H1 (cell line): Measurements from ENCODE around the gene UMODL1. TPM values are rescaled to one million over a fixed set of nuclear protein-coding genes. Genes with fewer than 3 reads are reported as not detected.

ENCODE experiments used
- CTCF ChIA-PET: fragments of 300-600 bp; sonication (Branson Sonifier 250); formaldehyde crosslinking; loops from one replicate; lab custom pipeline; 2021; ENCODE audit not compliant: partially characterized antibody; lab: Charles Lee
- POLR2A ChIA-PET: fragments of 300-600 bp; sonication (Branson Sonifier 250); formaldehyde crosslinking; loops from one replicate; lab custom pipeline; 2021; ENCODE audit warnings: inconsistent platforms; ENCODE audit not compliant: partially characterized antibody; lab: Charles Lee
- DNase-seq, 2 experiments: peaks; one replicate each; pipeline versions ENCODE4 v3.0.0 to v3.0.0-alpha.2; 2010 to 2022; ENCODE audit warnings: low spot score in 2 of 2, low read depth in 1 of 2, mixed read lengths in 1 of 2
- FAIRE-seq: peaks from 2 replicates; lab custom pipeline; 2011; peaks lifted over from hg19 to GRCh38; lab: Jason Lieb, UNC
- H2AFZ ChIP-seq: 2 replicates; pipeline ENCODE4 v1.8.1; 2012; ENCODE audit warnings: low read length, inconsistent platforms
- H2AK5ac ChIP-seq: 2 replicates; pipeline ENCODE4 v1.6.1; 2013; ENCODE audit warnings: low read depth, low read length
- H2BK120ac ChIP-seq: replicated peaks from 2 replicates; pipeline ENCODE3; 2013; ENCODE audit warnings: low read depth, low read length, inconsistent platforms
- H2BK12ac ChIP-seq: 2 replicates; pipeline ENCODE4 v1.6.1; 2013; ENCODE audit warnings: low read depth, low read length
- H2BK15ac ChIP-seq: 2 replicates; pipeline ENCODE4 v1.6.1; 2013; ENCODE audit warnings: low read length
- H2BK20ac ChIP-seq: 2 replicates; pipeline ENCODE4 v1.6.1; 2013; ENCODE audit warnings: low read length
- H2BK5ac ChIP-seq: 2 replicates; pipeline ENCODE4 v1.6.1; 2013; ENCODE audit warnings: low read depth, low read length
- H3K14ac ChIP-seq: 2 replicates; pipeline ENCODE4 v1.6.1; 2013; ENCODE audit warnings: inconsistent platforms; ENCODE audit not compliant: insufficient read length
- H3K18ac ChIP-seq: 2 replicates; pipeline ENCODE4 v1.6.1; 2013; ENCODE audit warnings: low read length; ENCODE audit errors: extremely low read depth
- H3K23ac ChIP-seq: 2 replicates; pipeline ENCODE4 v1.6.1; 2013; ENCODE audit warnings: inconsistent platforms; ENCODE audit not compliant: insufficient read length
- H3K23me2 ChIP-seq: 2 replicates; pipeline ENCODE4 v1.6.1; 2013; ENCODE audit warnings: low read depth, low read length
- H3K27ac ChIP-seq: 2 replicates; pipeline ENCODE4 v1.6.1; 2011; ENCODE audit warnings: low read depth, low read length, inconsistent platforms
- H3K27me3 ChIP-seq, 4 experiments: replicated peaks in 1 of 4; 1 replicate in 1 of 4; 2 replicates in 3 of 4; pipeline versions ENCODE4 v1.6.1 to v1.8.1; 2011 to 2013; ENCODE audit warnings: low read length in 3 of 4, mild to moderate bottlenecking in 3 of 4, inconsistent platforms in 2 of 4, mixed read lengths in 2 of 4, moderate library complexity in 1 of 4; ENCODE audit not compliant: control insufficient read depth in 3 of 4, insufficient read depth in 3 of 4; ENCODE audit errors: extremely low read depth in 1 of 4
- H3K36me3 ChIP-seq, 4 experiments: 2 replicates each; pipeline versions ENCODE4 v1.6.1 to v1.8.1; 2011 to 2013; ENCODE audit warnings: mild to moderate bottlenecking in 4 of 4, low read length in 3 of 4, moderate library complexity in 2 of 4, control low read depth in 1 of 4, inconsistent platforms in 1 of 4; ENCODE audit not compliant: insufficient read depth in 4 of 4, control insufficient read depth in 2 of 4
- H3K4ac ChIP-seq: replicated peaks from 2 replicates; pipeline ENCODE3; 2013; ENCODE audit warnings: low read length, low read depth, mixed read lengths, inconsistent platforms; ENCODE audit not compliant: insufficient read length
- H3K4me1 ChIP-seq, 4 experiments: replicated peaks in 1 of 4; 1 replicate in 1 of 4; 2 replicates in 3 of 4; pipeline versions ENCODE4 v1.6.1 to v1.8.1; 2011 to 2013; ENCODE audit warnings: low read length in 3 of 4, inconsistent platforms in 2 of 4, mixed read lengths in 1 of 4; ENCODE audit not compliant: insufficient read depth in 4 of 4, control insufficient read depth in 3 of 4
- H3K4me2 ChIP-seq, 2 experiments: 2 replicates each; pipeline versions ENCODE4 v1.6.1 to v1.8.1; 2011 to 2013; ENCODE audit warnings: low read depth in 2 of 2, low read length in 2 of 2, control low read depth in 1 of 2, inconsistent platforms in 1 of 2, mild to moderate bottlenecking in 1 of 2; ENCODE audit not compliant: insufficient read depth in 1 of 2
- H3K4me3 ChIP-seq, 4 experiments: fragments of 200-600, 300-600 bp in 1 of 4; sonication (generic), shearing (Covaris generic), sonication (Bioruptor Twin) in 1 of 4; 2 replicates each; pipeline versions ENCODE4 v1.5.1 to v1.8.1; 2011 to 2016; ENCODE audit warnings: low read length in 4 of 4, low read depth in 3 of 4, control low read depth in 2 of 4, inconsistent platforms in 2 of 4, mild to moderate bottlenecking in 2 of 4, mixed read lengths in 1 of 4, moderate library complexity in 1 of 4; ENCODE audit not compliant: insufficient read depth in 2 of 4; ENCODE audit errors: extremely low read depth in 1 of 4
- H3K56ac ChIP-seq: replicated peaks from 2 replicates; pipeline ENCODE3; 2013; ENCODE audit warnings: low read depth, mild to moderate bottlenecking, mixed read lengths, low read length, inconsistent platforms; ENCODE audit not compliant: insufficient read length
- H3K79me1 ChIP-seq: 2 replicates; pipeline ENCODE4 v1.6.1; 2013; ENCODE audit warnings: low read depth, low read length, control low read depth
- H3K79me2 ChIP-seq, 2 experiments: 2 replicates each; pipeline versions ENCODE4 v1.6.1 to v1.8.1; 2012 to 2013; ENCODE audit warnings: low read length in 2 of 2, mild to moderate bottlenecking in 2 of 2, inconsistent platforms in 1 of 2; ENCODE audit not compliant: insufficient read depth in 2 of 2, control insufficient read depth in 1 of 2
- H3K9ac ChIP-seq, 4 experiments: replicated peaks in 1 of 4; 1 replicate in 1 of 4; 2 replicates in 3 of 4; pipeline versions ENCODE4 v1.6.1 to v1.8.1; 2011 to 2013; ENCODE audit warnings: low read depth in 3 of 4, low read length in 3 of 4, control low read depth in 2 of 4, mild to moderate bottlenecking in 2 of 4, moderate library complexity in 2 of 4, inconsistent platforms in 1 of 4; ENCODE audit errors: extremely low read depth in 1 of 4
- H3K9me3 ChIP-seq, 2 experiments: 2 replicates each; pipeline versions ENCODE4 v1.6.1 to v1.8.1; 2012 to 2013; ENCODE audit warnings: mild to moderate bottlenecking in 2 of 2, moderate library complexity in 2 of 2, control low read depth in 1 of 2, inconsistent platforms in 1 of 2, low read depth in 1 of 2, low read length in 1 of 2, mixed read lengths in 1 of 2; ENCODE audit not compliant: insufficient read depth in 2 of 2
- H4K20me1 ChIP-seq, 2 experiments: replicated peaks in 1 of 2; 2 replicates each; pipeline versions ENCODE3 to v1.8.1; 2011 to 2013; ENCODE audit warnings: inconsistent platforms in 2 of 2, low read length in 2 of 2, mild to moderate bottlenecking in 1 of 2; ENCODE audit not compliant: insufficient read depth in 2 of 2, control insufficient read depth in 1 of 2
- H4K5ac ChIP-seq: 2 replicates; pipeline ENCODE4 v1.6.1; 2013; ENCODE audit warnings: low read length, low read depth, mixed read lengths, inconsistent platforms; ENCODE audit not compliant: insufficient read length
- H4K8ac ChIP-seq: 2 replicates; pipeline ENCODE4 v1.8.0; 2013; ENCODE audit warnings: mild to moderate bottlenecking, moderate library complexity, low read length, inconsistent platforms; ENCODE audit not compliant: insufficient read depth; ENCODE audit errors: extremely low read depth
- H4K91ac ChIP-seq: replicated peaks from 2 replicates; pipeline ENCODE3; 2013; ENCODE audit warnings: low read length, mixed read lengths, inconsistent platforms; ENCODE audit not compliant: insufficient read length
- CBX5 ChIP-seq: fragments of 300-800, 300-1000 bp; sonication (generic); IDR thresholded peaks from 2 replicates; pipeline ENCODE4 v1.7.1; 2016; ENCODE audit warnings: antibody characterized with exemption, low read length, low read depth
- EP300 ChIP-seq, 2 experiments: IDR thresholded peaks; 1 replicate in 1 of 2; 2 replicates in 1 of 2; pipeline ENCODE4 v1.6.1; 2011 to 2012; ENCODE audit warnings: low read depth in 2 of 2, low read length in 2 of 2, mild to moderate bottlenecking in 2 of 2, borderline replicate concordance in 1 of 2, inconsistent platforms in 1 of 2, moderate library complexity in 1 of 2
- EZH2 ChIP-seq: fragments of 200-600 bp; sonication (generic); IDR thresholded peaks from 2 replicates; pipeline ENCODE4 v1.7.1; 2012; ENCODE audit warnings: low read depth, mild to moderate bottlenecking, moderate library complexity, low read length, inconsistent platforms; ENCODE audit not compliant: severe bottlenecking
- GTF2F1 ChIP-seq: IDR thresholded peaks from 2 replicates; pipeline ENCODE4 v1.6.1; 2012; ENCODE audit warnings: low read depth, low read length, improper control_type of control experiment, borderline replicate concordance
- JUND ChIP-seq: IDR thresholded peaks from 2 replicates; pipeline ENCODE4 v1.6.1; 2011; ENCODE audit warnings: mild to moderate bottlenecking, improper control_type of control experiment, low read length
- KDM1A ChIP-seq: fragments of 200-600, 300-600 bp; sonication (generic); IDR thresholded peaks from 2 replicates; pipeline ENCODE4 v1.7.1; 2016; ENCODE audit warnings: mild to moderate bottlenecking, low read length, borderline replicate concordance
- RFX5 ChIP-seq: IDR thresholded peaks from 2 replicates; pipeline ENCODE4 v1.6.1; 2011; ENCODE audit warnings: low read depth, low read length, improper control_type of control experiment, borderline replicate concordance
- SIRT6 ChIP-seq: IDR thresholded peaks from one replicate; pipeline ENCODE4 v1.7.1; 2012; ENCODE audit warnings: low read length, inconsistent platforms
- SUZ12 ChIP-seq: fragments of 200-600 bp; sonication (generic); IDR thresholded peaks from 2 replicates; pipeline ENCODE4 v1.6.1; 2012; ENCODE audit warnings: mild to moderate bottlenecking, inconsistent platforms, low read length, moderate library complexity, mixed read lengths
- TAF7 ChIP-seq: optimal IDR thresholded peaks from 2 replicates; pipeline ENCODE3; 2011; ENCODE audit warnings: low read depth, mild to moderate bottlenecking, inconsistent platforms, low read length, moderate library complexity, borderline replicate concordance
- WGBS, 2 experiments: shearing (Covaris generic) in 1 of 2; methylation state at CpG; one replicate each; pipeline versions ENCODE4 v1.1.6 to v1.1.7; 2013 to 2015; ENCODE audit warnings: low lambda C conversion rate in 2 of 2, mixed read lengths in 2 of 2, inconsistent platforms in 1 of 2, low coverage in 1 of 2, missing lambda C conversion rate in 1 of 2; ENCODE audit not compliant: insufficient replicate concordance in 2 of 2, insufficient coverage in 1 of 2, insufficient read length in 1 of 2; ENCODE audit errors: extremely low coverage in 1 of 2, missing lambda C conversion rate in 1 of 2; 5-methylcytosine and 5-hydroxymethylcytosine counted together
- polyA plus RNA-seq, 7 experiments: library from polyadenylated mRNA; depleted of rRNA in 3 of 7; stranded (reverse) in 5 of 7; unstranded in 2 of 7; fragments of >200 nt in 5 of 7; fragments of 200-250 nt in 2 of 7; gene quantifications; 1 replicate in 5 of 7; 2 replicates in 1 of 7; 4 replicates in 1 of 7; pipeline versions ENCODE4 v1.2.1 to v1.2.3, GENCODE V29; 2011 to 2013; ENCODE audit warnings: missing spikeins in 2 of 7, mixed read lengths in 2 of 7
- total RNA-seq: library from RNA; stranded (reverse); fragmentation: NEBNext Ultra II Directional; extraction: Animal tissue kit (Norgen Biotek cat#: 25700); gene quantifications from 2 replicates; pipeline ENCODE4 v1.2.1, GENCODE V29; 2021
- TF ChIP-seq, protein P1 (sequence below), 3 experiments: IDR thresholded peaks; 1 replicate in 2 of 3; 2 replicates in 1 of 3; pipeline versions ENCODE4 v1.5.1 to v1.6.1; 2011; ENCODE audit warnings: low read length in 3 of 3, mild to moderate bottlenecking in 3 of 3, inconsistent platforms in 2 of 3, low read depth in 1 of 3, moderate library complexity in 1 of 3; ENCODE audit not compliant: insufficient read depth in 1 of 3; ENCODE audit errors: control extremely low read depth in 1 of 3

UMODL1 gene
- total and polyA plus RNA-seq, 2 of the 8 experiments (the other 6 are each of a cell fraction or from before 2014, with no cell fraction given), result not detected

- Histone ChIP-seq H3K4me1 (no peaks in the 10 kb centered on the region), H3K23ac (no peak overlapping the region), H2BK5ac (no peak overlapping the region), H2AK5ac (no peak overlapping the region), H4K20me1 (peaks cover 0 to 2% of the 10 kb centered on the region in 2 experiments), H3K14ac (no peak overlapping the region), H3K79me1 (no peaks in the 10 kb centered on the region), H2BK12ac (no peak overlapping the region), H4K91ac (no peak overlapping the region), H3K4me2 (no peak overlapping the region), H3K79me2 (no peaks in the 10 kb centered on the region), H3K36me3 (no peaks in the 10 kb centered on the region), H3K56ac (no peak overlapping the region), H3K27ac (no peak overlapping the region), H2BK20ac (no peak overlapping the region), H3K18ac (no peak overlapping the region), H2BK15ac (no peak overlapping the region), H3K9ac (no peak overlapping the region), H3K4ac (no peak overlapping the region), H2AFZ (no peak overlapping the region), H3K9me3 (no peaks in the 10 kb centered on the region), H4K5ac (no peak overlapping the region), H3K27me3 (no peaks in the 10 kb centered on the region; a peak in 1 of 7 replicates), H3K23me2 (peaks cover 6% of the 10 kb centered on the region; the same call in 1 of the 2 replicates), H2BK120ac (no peak overlapping the region), H3K4me3 (no peak overlapping the region), H4K8ac (no peak overlapping the region)
- CTCF ChIA-PET, result interaction anchor here (1.1 kb wide), 1 partner anchor 117 kb away, joined by 4 read pairs; no protein-coding TSS in a partner anchor
- no peak for FAIRE-seq
- no peak for DNase-seq
- WGBS, 2 experiments, result 84% methylated on average over 18 of the region's 18 CpGs; no CpG with 5 or more reads in 1 of the 2 experiments
- POLR2A ChIA-PET, result no interaction called here
- TF ChIP-seq CBX5 (no peak), TAF7 (no peak), GTF2F1 (no peak), RFX5 (no peak), JUND (no peak), EZH2 (no peak), KDM1A (no peak), SUZ12 (no peak), EP300 (IDR thresholded peaks at IDR 0.05; ENCODE audit: borderline replicate concordance in 1 of 2, low read depth in 2 of 2, low read length in 2 of 2) (no peak), SIRT6 (no peak)
- TF ChIP-seq, protein P1, sequence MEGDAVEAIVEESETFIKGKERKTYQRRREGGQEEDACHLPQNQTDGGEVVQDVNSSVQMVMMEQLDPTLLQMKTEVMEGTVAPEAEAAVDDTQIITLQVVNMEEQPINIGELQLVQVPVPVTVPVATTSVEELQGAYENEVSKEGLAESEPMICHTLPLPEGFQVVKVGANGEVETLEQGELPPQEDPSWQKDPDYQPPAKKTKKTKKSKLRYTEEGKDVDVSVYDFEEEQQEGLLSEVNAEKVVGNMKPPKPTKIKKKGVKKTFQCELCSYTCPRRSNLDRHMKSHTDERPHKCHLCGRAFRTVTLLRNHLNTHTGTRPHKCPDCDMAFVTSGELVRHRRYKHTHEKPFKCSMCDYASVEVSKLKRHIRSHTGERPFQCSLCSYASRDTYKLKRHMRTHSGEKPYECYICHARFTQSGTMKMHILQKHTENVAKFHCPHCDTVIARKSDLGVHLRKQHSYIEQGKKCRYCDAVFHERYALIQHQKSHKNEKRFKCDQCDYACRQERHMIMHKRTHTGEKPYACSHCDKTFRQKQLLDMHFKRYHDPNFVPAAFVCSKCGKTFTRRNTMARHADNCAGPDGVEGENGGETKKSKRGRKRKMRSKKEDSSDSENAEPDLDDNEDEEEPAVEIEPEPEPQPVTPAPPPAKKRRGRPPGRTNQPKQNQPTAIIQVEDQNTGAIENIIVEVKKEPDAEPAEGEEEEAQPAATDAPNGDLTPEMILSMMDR (IDR thresholded peaks at IDR 0.05; ENCODE audit: control extremely low read depth in 1 of 3, insufficient read depth in 1 of 3, low read depth in 1 of 3, low read length in 3 of 3), result no peak
These were observed 71.0 kb downstream of the UMODL1 start for GRCh38 chr21:42142141-42142540.
